ENCODE measurements around the gene KPTN. TPM values are rescaled to one million over a fixed set of nuclear protein-coding genes. Genes with fewer than 3 reads are reported as not detected.
"Not testable (repeated sequence)": the region's sequence is repeated elsewhere in the genome, so short reads cannot be mapped to it uniquely, and the experiment has no call there.

Gene KPTN
- polyA plus RNA-seq, 12 donors, result 5.9 to 13.1 (median 8.0) TPM; not detected in 1

DNA sequence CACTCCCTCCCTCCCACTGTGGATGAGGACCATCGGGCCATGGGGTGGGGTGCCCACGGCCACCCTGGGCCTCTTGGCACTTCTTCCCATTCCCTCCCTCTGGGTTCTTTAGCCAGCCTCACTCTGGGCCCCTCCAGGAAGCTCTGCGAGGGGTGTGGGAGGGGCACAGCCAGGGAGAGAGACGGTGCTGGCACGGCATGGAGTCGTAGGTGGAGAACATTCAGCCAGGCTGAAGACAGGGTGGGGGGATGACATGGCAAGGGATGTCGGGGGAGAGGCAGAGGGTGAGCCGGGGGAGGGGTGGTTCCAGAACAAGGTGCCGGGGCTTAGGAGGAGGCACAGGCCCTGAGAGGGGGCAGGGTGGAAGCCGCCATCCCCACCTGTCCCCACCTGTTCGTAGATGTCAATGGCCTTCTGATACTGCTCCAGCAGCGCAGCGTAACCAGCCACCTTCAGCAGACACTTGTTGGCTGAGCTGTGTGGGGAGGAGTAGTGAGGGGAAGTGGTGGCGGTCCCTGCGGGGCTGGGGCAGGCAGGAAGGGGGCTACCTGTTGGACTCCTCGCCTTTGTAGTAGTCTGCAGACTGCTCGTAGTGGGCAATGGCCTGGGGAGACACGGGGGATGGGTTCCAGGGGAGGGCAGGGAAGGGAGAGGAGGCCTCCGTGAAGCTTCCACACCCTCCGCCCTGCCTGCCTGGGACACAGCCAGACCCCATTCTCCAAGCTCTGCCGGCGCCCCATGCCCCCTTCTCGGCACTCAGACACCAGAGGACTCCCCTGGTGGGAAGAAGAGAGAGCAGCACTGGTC, 8.8 kb upstream of the KPTN start:
- DNase-seq, result no peak

DNA sequence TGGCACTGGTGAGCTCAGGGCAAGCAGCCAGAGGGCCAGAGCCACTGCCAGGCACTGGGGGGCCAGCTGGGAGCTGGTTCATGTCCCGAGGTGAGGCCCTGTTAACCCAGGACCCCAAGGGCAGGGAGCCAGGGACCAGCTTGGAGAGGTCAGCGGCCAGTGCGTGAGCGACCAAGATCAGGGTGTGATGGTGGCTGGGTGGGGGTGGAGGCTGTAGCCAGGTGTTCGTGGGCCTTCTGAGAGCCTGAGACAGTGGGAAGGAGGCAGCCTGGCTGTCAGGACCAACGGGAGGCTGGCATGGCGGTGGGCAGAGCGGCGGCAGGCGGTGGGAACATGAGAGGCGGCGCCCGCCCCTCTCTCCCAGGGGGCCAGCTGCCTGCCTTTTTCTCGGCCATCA, 8.1 kb upstream of the KPTN start:
- no peak for DNase-seq

DNA sequence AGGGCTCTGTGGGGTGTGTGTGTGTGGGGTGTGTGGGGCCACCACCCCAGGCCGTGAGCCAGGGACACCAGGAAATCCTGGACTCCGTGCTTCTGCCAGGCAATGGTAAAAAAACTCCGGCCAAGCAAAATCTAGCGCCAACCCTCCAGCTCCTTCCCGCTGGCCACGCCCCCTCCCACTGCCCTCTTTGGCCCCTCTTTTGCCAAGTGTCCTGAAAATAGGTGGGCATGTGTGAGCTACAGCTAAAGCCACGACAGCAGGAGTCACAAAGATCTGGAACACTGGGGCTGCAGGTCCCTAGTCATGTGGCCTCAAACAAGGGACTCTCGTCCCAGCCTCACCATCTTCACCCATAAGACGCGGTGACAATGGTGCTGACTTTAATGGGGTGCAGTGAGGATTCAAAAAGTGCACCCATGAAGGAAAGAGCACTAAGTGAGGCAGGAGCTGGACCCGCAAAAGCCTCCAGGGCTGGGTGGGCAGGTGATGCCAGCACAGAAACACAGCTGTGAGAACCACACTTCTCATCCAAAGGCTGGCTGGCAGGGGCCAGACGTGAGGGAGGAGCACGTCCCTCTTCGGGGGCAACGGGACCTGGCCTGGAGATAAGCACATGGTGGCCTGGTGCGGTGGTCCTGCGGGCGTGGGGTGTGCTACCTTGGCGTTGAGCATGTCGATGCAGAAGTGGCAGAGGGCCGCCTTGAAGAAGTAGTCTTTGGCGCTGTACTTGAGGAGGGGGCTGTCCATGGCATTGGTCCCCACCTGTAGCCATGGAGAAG, 7.5 kb upstream of the KPTN start:
- no peak for DNase-seq

DNA sequence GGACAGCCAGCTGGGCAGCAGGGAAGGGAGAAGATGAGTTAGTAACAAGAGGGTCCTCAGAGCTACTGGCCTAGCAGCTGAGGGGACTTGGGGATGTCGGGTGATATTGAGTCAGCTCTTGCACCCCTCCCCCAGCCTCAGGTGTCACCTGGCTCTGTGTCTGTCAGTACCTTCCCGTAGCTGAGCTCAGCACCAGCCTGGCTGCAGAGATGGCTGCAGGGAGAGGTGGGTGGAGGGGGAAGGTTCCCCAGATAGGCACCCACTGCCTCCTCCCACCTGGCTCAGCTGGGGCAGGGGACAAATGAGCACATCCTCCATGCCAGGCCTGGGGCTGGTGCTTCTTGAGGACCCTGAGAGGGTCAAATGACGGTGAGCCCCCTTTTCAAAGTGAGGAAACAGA, 6.8 kb upstream of the KPTN start:
- DNase-seq, result no peak

DNA sequence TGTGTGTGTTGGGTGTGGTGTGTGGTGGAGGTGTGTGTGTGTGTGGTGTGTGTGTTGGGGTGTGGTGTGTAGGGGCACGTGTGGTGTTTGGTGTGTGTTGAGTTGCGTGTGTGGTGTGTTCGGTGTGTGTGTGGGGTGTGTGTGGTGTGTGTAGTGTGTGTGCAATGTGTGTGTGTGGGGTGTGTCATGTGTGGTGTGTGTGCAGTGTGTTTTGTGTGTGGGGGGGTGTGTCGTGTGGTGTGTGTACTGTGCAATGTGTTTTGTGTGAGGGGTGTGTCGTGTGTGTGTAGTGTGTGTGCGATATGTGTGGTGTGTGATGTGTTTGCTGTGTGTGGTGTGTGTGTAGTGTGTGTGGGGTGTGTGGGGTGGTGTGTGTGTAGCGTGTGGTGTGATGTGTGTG, 6.0 kb upstream of the KPTN start:
- no peak for DNase-seq

DNA sequence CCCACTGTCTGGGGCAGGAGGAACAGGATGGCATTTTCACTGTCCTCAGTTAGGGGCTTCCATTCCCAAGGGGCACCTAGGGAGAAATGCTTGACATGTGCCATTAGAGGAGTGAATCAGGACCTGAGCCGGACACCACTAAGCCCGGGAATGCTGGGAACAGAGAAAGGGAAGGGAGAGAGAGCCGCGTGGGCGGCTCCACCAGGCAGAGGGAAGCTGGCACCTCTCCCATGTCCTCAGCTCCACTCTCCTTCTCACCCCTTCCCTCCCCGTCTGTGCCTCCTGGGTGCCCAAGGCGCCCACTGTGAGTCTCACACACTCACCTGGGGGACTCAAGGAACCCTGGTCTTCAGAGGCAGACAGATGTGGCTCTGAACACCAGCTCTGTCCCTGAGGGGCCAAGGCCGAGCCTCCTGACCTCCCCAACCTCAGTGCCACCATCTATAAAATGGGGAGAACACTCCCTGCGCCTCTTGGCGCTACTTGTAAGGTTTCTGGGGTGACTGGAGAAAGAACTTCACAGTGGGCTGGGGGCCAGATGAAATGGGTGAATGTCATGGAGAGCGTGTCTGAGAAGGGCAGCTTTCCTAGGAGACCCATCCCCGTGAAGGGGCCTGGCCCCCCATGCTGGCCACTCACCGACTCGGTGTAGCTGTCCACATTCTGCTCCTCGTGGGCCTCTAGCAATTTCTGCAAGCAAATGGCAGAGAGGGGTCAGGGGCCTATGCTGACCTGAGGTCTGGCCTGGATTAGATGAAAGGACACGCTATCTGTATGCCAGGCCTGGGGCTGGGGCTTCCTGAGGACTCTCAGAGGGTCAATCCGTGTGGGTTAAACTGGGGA, 5.3 kb upstream of the KPTN start:
- no peak for DNase-seq

DNA sequence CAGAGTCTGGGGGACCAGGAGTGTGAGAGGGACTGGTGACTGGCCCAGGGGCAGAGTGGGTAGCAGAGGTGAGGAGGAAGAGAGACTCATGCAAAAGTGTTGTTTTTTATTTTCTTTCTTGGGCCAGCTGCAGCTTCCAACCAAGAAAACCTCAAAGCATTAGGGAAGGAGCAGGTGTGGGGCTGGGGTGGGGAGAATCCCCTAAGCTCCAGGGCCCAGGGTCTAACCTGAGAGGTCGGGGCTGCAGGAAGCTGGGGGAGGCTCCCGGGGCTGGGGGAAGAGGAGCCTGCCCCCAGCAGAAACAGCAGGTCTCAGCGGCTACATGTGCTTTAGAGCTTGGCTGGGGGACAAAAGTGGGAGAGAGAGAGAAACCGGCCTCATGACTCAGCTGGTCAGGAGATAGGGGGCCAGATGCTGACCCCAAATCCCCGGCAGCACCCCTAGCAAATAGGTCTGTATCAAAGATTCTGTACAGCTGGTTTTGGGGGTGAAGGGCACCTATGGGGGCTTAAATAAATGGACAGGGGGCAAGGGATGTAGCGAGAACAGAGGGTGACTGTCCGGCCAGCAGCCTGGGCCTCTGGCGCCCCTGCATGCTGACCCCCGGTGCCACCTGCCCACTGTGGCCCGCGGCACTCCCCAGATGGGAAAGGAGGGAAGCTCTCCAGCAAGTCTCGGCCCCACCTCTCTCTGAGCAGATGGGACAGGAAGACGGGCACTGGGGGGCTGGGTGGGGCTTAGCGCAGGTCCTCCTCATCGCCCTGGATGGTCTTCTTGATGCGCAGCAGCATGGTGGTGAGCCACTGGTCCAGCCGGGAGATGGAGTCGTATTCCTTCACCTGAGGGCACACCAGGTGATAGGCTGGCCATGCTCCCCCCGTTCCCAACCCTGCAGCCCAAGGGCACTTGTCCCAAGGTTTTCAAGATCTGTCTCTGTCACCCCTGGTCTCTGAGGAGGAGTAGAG, 3.8 kb upstream of the KPTN start:
- no peak for DNase-seq

DNA sequence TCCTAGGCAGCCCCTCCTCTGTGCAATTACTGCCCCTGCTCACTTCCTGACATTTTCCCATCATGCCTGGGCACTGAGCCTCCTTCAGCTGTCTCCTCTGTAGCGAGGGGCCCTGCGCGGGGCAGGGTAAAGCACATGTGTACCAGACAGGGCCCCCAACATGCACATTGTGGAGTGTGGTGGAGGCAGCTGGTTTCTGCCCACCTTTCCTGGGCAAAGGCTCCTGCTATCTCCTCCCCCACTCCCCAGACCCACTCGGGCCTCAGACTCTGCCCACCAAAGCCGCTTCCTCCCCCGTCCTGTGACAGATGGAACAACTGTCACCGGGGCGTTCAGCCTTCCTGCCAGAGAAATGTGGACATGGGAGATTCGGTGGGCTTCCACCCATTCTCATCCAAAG, 2.9 kb upstream of the KPTN start:
- DNase-seq, result no peak

DNA sequence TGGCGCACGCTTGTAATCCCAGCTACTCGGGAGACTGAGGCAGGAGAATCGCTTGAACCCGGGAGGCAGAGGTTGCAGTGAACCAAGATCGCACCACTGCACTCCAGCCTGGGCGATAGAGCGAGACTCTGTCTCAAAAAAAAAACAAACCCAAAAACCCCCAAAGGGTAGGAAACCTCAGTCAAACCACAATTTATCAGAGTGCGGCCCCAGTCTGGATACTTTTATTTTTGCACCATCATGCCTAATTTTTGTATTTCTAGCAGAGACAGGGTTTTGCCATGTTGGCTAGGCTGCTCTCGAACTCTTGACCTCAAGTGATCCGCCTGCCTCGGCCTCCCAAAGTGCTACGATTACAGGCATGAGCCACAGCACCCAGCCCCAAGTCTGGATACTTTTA, 2.2 kb upstream of the KPTN start:
- not testable (repeated sequence) for DNase-seq

DNA sequence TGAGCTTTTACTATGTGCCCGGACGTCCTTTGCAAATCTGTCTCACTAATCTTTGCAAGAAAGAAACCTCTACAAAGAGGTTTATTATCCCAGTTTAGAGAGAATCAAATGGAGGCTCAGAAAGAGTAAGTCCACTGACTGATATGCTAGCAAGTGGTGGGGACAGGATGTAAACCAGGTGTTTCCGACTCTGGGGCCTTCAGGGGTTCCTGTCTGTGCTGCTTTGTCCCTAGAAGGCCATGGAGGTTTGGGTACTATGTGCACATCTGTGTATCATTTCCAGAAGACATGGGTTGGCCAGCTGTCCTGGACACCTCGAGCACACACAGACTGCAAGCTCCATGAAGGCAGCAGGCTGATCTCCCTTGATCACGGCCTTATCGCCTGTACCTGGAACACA, 1.2 kb upstream of the KPTN start:
- DNase-seq, result no peak

DNA sequence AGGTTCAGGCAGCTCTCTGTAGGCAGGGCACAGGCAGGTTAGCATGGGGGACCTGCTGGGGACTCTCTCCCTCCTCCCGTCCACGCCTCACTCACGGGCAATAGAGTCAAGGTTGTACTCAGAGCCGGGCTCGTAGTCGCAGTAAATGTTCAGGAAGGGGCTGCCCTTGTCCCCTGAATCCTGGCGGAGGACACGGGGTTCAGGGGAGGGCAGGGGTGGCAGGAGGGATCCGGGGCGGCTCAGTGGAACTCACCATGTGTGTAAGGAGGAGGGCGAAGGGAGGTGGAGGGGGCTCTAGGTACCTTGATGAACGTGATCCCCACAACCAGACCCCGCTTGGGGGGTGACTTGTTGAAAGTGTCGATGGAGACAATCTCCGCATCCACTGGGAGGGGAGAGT, 819 bp downstream of the KPTN start:
- DNase-seq, result no peak

DNA sequence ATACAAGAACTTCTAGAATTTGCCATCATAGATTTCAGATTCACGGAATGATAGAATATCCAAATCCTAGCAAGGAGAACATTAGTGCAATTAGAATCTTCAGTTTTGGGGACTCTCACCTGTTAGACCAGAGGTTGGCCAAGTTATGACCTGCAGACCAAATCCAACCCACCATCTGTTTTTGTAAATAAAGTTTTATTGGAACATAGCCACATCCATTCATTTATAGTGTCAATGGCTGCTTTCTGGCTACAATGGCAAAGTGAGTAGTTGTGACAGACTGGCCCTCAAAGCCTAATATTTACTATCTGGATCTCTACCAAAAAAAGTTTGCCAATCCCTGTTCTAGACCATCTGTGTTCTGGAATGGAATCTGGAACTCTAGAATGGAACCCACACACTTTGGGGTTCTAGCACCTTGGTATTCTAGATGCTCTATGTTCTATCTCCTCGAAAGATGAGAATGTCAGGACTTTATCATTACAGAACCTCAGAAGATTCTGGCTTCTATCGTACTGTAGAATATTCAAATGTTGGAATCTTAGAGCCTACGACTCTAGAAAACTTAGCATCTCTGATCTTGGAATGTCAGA, 2.5 kb downstream of the KPTN start:
- no peak for DNase-seq

DNA sequence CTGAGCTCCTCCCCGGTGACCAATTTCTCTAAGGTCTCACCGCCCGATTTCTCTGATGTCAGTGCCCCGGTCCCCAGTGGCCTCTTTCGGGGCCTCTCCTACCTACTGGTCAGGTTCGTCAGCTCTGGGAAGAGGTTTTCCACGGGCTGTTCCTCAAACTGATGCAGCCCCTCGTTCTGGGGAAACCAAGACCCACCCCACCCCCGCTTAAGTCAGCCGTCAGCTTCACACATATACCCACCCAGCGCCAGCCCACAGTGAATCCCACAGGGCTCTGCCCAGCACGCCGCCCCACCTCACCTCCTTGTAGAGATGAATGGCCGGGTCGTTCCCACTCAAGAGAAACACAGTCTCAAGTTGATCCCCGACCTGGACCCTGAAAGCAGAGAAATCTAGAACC, 3.4 kb downstream of the KPTN start:
- DNase-seq, result no peak

DNA sequence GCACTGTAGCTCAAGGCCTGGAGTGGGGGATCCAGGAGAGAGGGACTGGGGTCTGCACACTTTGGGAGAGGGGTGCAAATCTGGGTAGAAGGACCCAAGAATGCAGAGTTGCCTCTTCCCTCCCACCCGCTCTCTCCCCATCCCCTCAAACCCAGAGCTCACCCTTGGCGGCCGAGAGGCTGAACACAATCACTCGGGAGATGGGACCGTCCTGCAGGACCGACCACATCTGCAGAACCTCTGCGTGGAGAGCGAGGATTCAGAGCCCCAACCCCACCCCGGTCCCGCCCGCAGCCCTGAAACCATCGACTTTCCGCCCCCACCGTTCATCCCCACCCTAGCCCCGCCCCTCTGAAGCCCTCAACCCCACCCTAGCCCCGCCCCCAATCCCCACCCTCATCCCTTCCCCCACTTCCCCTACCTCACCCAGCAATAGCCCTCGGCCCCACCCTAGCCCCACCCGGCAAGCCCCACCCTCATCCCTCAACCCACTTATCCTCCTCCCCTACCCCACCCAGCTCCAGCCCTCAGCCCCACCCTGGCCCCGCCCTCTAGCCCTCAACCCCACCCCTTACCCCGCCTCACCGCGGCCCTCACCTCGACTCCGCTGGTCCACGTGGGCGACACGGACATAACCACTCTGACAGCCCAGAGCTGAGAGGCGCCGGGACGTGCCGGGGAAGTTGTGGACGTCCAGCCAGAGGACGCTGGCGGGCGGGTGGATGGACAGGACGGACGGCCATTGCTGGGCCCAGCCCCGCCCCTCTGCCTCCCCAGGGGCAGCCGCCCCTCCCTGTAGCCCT, 4.1 kb downstream of the KPTN start:
- no peak for DNase-seq

DNA sequence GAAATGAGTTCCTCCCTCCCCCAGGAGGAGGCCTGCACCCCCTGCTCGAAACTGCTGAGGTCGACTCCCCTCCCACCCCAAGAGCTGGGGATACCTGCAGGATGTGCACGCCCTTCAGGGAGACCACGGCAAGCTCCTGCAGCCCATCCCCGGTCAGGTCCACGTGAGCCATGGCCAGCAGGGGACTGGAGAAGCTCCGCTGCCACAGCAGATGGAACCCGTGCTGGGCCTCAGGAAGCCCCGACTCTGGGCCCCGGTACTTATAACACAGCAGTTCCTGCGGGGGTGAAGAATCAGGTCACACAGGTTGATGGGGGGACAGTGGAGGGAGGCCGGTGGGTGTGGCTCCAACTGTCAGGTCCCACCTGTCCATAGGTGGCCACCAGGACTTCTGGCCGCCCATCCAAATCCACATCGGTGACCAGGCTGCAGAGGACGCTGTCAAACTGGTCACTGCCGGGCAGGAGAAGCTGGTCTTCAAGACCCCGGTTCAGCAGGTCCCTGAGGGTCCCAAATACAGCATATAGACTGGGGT, 7.5 kb downstream of the KPTN start:
- no peak for DNase-seq

DNA sequence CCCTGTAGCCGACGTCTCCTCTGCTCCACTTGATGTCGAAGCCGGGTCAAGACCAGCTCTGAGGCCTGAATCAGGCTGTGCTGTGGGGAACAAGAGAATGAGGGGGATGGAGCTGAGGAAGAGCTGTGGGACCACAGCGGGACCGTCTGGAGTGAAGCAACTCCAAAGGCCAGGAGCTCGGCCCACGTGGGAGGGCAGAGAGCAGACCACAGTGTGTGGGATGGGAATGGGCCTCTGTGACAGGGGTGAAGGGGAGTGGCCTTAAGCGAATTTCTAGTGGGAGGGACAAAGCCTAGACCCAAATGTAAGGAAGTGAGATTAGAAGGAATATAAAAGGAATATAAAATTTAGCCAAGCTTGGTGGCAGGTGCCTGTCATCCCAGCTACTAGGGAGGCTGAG, 8.6 kb downstream of the KPTN start:
- no peak for DNase-seq

DNA sequence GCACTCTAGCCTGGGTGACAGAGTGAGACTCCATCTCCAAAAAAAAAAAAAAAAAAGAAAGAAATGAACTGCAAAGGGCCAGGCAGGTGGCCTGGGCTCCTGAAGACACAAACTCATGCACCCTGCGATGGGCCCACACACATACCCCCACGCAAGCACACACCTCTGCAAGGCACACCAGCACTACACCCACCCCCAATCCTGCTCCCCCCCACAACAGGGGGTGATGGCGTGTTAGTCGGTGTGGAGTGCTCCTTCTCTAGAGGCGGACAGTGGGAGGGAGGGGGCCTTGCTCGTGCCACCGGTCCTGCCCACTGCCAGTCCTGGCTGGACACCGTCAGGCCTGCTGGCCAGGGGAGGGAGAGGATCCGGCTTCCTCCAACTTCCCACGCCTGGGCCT, 10.7 kb downstream of the KPTN start:
- DNase-seq, result no peak

DNA sequence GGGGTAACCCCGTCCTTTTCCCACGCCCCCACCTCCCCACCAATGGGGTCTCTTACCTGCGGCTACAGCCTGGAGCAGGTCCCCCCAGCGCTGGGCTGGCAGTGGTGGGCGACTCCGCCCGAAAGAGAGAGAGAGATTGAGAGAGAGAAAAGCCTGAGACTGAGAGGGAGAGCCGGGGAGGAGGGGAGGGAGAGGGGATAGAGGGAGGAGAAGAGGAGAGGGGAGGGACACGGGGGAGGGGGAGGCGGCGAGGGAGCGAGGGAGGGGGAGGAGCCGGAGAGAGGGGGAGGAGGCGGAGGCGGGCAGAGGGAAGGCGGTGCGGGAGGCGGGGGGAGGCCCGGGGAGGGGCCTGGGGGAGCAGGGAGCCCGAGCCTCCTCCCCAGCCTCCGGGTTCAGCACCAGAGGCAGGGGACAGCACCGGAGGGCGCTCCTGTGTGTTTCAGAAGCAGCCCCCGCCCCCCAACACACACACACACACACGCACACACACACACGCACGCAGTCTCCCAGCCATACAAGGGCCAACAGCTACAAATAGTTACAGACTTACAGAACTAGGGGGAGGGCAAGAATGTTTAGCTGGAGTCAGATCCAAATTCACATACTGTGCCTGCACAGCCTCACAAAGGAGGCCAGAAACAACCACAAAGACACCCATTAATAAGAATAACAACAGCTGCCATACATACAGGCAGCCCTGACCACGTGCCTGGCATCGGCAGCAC, 12.1 kb downstream of the KPTN start, which contains the start of gene SLC8A2:
TSS of gene SLC8A2 (minus strand) at position 161 of the 725 bp plus-strand sequence. CDS start 5,490 bp downstream, outside the sequence.
- DNase-seq, result peak; percentile 82

DNA sequence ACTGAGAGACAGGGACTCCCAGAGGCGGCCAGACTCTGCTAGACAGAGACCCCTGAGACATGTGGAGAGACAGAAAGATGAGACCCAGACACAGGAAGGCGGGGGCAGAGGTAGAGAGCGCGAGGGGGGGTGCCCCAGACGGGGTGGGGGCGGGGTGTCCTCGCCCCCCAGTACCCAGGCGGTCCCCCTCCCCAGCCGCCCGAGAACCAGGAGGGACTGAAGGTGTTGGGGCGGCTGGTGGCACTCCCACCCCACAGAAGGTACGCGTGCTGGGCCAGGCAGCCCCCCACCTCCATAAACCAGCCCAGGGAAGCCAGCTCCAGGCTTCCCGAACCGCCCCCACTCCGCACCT, 12.7 kb downstream of the KPTN start:
- no peak for DNase-seq

Data from muscle of arm (tissue), 12 donors.